Activated naive CD4-positive, alpha-beta T cell treated with anti-CD3 and anti-CD28 coated beads, Interleukin-2, amount 50 U/mL, for 16 hours (primary cell): ENCODE measurements around the gene PDS5B.
"Not testable (repeated sequence)": the region's sequence is repeated elsewhere in the genome, so short reads cannot be mapped to it uniquely, and the experiment has no call there.

Source experiments
- DNase-seq: peaks from one replicate; pipeline ENCODE4 v3.0.0-alpha.2; 2020

Gene PDS5B

DNA sequence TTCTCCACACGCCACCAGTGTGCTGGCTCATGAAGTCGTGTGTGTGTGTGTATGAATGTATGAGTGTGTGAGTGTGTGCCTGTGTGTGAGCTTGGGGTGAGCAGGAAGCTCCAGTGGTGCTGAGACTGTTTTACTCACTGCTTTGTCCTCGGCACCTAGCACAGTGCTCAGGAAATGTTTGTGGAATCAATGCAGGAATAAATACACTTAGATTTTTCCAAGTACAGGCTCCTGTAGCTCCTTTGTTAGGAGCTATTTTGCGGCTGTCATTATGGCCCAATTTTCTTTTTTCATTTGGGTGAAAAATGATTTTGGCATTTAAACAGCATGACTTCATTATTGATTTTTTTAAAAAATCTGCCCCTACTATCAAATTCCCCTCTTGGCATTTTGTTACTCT, 236.5 kb downstream of the PDS5B start:
- no peak for DNase-seq

DNA sequence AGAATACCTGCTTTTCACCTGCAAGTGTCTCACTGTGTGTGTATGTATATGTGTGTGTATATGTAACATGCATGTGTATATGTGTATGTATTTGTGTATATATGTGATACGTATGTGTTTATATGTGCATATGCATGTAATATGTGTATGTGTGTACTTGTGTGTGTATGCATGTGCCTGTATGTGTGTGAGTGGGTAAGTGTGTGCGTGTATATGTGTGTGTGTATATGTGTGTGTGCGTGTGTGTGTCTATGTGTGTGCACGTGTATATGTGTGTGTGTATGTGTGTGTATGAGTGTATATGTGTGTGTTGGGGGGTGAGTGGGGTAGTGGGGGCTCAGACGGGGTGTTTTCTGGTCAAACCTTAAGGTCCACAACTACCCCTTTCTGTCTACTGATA, 237.3 kb downstream of the PDS5B start:
- DNase-seq, result no peak

- no peak for DNase-seq
Measured at GRCh38 chr13:32824061-32824460, 237.8 kb downstream of the PDS5B start.

DNA sequence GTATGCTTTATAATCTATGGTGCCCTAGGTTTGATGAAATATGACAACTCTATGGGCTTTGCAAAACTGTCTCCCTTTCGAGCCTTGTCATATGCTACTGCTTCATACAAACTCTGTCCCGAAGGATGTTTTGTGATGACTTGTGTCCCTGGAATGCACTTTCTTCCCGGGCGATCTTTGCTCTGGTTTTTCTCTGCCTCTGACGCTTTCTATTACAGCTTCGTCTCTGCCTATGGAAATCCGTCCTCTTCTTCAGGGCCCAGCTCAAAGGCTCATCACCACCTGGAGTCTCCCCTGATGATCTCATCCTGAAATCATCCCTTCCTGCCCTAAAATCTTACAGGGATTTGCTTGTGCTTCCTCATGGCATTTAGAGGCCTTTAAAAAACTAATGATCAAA, 238.4 kb downstream of the PDS5B start:
- no peak for DNase-seq

- DNase-seq, result no peak
Measured at GRCh38 chr13:32825481-32825880, 239.2 kb downstream of the PDS5B start.

DNA sequence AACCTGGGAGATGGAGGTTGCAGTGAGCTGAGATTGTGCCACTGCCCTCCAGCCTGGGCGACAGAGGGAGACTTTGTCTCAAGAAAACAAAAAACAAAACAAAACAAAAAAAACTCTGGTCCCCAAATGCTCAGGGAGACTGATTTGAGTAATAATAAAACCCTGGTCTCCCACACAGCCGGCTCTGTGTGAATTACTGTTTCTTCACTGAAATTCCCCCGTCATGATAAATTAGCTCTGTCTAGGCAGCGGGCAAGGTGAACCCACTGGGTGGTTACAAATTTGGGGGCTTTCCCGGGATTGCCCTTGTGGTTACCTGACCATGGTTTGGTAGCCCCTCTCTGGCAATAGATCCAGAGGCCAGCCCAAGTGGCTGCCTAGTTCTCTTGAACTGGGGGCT, 240.1 kb downstream of the PDS5B start:
- not testable (repeated sequence) for DNase-seq
